Inferior parietal cortex (tissue), 1 donor: ENCODE measurements around the gene ARHGAP25.

Experiments used
- DNase-seq: peaks from one replicate; pipeline ENCODE4 v3.0.0-alpha.2; 2016; ENCODE audit errors: extremely low spot score

ARHGAP25 gene

GRCh38 chr2:68742626-68743415 is 8.2 kb downstream of the ARHGAP25 start:
- DNase-seq: no peak

- no peak for DNase-seq
Observed at GRCh38 chr2:68743531-68743930, 8.9 kb downstream of the ARHGAP25 start.

DNA sequence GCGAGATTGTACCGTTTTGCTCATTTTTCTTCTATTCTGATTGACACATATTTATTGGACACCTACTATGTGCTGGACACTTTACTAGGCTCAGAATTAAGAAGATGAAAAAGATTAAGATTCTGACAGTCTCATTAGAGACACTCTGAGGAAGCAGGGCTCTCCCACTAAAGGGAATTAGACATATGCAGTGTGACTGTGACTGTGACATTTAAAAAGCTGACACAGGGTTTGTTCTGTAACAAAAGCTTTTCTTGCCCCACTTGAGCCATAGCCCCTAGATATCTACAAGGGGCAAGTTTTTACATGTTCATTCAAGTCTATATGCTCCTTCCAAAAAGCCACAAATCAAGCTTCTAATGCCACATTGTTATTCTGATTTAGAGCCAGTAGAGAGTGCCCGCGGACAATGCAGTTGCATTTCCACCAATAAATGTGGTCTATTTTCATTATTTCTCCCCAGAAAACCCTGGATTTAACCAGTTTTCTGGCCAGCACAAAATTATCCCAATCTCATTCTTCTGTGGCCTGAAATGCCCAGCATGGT is 9.8 kb downstream of the ARHGAP25 start:
- no peak for DNase-seq

DNA sequence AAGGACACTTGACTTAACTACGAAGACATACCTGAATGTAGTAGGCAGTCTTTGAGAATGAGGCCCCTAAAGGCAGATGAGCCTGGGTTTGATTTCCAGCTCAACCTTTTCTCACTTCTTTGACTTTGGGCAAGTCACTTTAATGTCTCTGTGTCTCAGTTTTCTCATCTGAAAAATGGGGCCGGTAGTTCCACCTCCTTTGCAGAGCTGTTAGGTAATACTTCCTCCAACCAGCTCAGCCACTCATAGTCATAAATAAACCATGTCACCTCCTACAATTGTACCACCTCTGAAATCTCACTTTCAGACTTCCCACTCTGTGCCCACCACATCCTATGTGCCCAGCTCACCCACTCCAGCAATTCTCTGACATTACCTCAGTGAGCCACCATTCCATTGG is 10.4 kb downstream of the ARHGAP25 start:
- DNase-seq: no peak

DNA sequence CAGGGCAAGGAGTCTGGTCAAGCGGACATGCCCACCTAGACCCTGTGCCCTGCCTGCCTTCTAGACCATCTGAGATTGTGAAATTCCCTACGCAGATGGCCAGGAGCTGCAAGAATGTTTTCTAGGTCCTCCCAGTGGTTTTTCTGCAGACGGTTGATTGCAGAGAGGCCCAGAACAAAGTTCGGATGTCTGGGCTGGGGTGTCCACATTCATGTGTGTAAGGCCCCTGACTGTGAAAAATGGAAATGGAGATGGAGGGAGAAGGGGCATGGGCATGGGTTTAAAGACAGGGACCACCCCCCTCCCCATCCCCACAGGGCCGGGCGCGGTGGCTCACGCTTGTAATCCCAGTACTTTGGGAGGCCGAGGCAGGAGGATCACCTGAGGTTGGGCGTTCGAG is 11.8 kb downstream of the ARHGAP25 start:
- no peak for DNase-seq

DNA sequence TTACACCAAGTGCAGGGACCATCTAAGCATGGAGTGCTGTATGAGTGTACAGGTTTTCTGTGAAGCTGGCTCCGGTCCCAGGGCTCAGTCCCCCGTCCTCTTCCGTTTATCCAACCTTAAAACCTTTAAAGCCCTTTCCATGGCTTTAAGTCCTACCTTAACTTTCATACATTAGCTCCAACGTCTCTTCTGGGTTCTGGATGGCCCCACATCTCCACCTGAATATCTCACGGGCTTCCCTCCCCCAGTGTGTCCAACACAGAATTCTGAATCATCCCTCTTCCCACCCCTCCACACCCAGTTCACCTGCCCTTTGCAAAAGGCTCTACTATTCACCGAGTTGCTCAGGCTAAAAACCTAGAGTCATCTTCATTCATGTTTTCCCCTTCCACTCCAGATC is 12.8 kb downstream of the ARHGAP25 start:
- no peak for DNase-seq

DNA sequence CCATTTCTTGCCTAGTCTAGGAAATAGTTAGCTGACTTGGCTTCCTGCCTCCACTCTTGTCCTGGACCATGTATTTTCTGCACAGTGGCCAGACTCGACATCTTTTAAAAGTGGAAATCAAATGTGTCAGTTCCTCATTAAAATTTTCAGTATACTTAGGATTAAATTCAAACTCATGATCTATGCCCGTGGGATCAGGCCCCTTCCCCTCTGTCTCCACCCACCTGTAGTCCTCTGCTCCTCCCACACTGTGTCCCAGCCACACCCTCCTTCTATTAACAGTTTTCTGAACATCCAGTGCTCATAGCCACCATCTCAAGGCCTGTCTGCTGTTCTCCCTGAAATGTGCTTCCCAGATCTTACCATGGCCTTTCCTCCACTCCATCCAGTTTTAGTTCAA is 13.3 kb downstream of the ARHGAP25 start:
- DNase-seq: no peak

DNA sequence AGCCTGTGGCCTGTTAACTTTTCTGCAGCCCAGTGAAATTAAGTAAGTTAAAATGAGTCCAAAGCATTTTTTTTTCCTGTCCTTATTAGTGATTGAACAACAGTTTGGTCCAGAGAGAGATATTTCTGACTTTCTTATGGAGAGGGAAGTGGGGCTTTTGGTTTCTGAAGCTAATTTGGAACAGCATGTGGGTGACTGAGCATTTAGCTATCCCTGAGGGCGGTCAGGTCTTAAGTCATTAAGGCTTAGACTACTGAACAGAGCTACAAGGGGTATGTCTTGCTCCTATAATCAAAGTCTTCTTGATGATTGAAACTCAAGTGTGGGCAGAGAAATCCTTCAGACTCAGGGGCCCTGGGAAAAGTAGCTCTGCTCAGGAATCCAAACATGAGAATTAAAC is 14.0 kb downstream of the ARHGAP25 start:
- DNase-seq: no peak

DNA sequence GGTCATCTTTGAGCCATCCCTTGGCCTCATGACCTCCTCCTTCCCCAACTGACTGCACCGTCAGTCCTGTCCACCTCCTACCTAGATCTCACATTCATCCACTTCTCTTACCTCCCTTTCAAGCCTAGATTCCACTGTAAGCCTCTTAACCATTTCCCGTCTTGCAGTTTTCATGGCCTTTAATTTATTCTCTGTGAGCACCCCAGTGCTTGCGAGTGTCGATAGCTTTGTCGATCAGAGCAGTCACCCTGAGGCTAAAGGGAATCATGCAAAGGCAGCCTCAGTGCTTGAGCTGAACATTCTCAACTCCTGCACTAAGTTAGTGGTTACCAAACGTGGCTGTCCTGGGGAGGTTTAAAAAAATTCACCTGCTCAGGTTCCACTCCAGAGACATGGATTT is 14.7 kb downstream of the ARHGAP25 start:
- no peak for DNase-seq

DNA sequence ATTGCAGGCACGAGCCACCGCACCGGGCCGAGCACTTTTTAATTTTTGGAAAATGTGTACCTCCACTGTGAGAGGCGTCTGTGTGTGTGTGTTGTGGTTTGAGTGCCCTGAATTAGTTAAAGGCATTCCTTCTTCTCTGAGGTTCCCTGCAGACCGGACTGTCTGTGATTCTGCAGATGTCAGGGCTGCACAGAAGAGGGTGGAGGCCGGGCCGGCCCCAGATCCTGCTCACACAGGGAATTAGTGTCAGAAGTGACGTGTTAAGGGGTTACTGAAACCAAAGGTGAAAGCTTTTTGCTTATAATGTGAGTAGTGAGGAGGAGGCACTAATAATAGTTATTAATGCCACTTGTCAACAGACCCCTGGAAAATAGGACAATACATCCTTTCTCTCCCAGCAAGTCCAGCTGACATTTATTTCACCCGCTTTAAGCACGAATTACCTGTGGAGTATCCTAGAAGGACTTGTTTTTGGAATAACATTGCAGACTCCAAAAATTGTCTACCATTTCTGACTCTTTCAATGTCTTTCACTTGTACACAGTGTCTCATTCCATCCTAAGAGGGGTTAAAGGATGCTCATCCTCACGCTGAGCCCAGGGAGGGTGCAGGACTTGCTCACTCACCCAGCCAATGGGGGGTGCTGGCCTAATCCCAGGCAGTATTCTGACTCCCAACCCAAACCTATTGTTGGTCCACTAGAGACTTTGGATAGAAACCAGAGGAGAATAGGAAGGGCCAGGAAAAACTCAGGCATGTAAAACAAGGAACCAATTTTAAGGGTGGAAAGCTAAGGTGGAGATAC is 16.2 kb downstream of the ARHGAP25 start:
- no peak for DNase-seq

- peak; percentile 96 for DNase-seq
Observed at GRCh38 chr2:68751397-68752339, 17.1 kb downstream of the ARHGAP25 start.

DNA sequence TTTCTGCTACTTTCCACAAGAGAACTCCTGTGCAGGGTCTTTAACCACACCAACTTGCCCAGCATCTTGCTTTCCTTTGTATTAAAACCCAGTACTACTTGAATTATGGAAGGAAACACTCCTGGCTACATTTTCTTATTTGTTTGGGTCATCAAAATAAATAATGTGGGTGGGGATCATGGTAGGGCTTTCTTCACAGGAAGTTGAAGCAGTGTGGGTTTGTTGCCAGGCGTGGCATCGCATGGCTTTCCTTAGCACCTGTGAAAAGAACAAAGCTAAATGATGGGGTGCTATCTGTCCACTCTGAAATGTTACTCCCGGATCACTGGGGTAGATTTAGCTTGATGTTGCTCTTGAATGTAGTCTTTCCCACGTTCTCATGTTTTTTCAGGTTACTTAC is 18.7 kb downstream of the ARHGAP25 start:
- no peak for DNase-seq

DNA sequence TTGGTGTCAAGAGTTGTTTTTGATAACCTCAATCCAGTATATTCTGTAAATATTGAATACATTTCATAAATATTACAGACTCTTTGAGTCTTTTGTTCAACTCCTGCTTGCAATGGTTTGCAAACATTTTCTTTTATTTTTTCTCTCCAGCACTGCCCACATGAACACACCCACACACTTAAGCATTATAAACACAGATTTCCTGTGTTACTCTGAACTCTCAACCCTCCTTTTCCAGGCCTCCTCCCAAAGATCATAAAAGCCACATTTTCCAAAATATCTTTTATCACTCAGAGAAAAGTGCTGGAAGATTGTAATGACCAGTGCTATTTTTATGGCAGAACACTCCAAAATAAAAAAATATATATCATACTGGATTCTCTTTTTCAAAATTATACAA is 20.5 kb downstream of the ARHGAP25 start:
- no peak for DNase-seq

DNA sequence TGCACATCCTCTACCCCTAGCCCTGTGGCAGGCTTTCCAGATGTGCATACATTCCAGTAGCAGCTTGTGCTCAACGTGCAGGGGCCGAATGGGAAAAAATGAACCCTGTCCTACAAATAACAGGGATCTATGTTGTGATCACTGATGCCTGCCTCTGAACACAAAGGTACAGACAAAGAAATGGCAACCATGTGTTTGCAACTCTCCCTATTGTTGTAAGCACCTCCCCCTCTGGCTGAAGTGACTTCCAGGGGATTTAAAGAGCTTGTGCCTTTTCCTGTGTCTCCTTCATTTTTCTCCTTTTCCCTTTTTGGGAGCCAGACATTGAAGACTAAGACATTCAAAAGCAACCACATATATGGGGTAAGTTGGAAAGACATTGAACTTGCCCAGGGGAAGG is 21.6 kb downstream of the ARHGAP25 start:
- no peak for DNase-seq

GRCh38 chr2:68757081-68757480 is 22.5 kb downstream of the ARHGAP25 start:
- no peak for DNase-seq

GRCh38 chr2:68762100-68762499 is 27.5 kb downstream of the ARHGAP25 start:
- DNase-seq: no peak

DNA sequence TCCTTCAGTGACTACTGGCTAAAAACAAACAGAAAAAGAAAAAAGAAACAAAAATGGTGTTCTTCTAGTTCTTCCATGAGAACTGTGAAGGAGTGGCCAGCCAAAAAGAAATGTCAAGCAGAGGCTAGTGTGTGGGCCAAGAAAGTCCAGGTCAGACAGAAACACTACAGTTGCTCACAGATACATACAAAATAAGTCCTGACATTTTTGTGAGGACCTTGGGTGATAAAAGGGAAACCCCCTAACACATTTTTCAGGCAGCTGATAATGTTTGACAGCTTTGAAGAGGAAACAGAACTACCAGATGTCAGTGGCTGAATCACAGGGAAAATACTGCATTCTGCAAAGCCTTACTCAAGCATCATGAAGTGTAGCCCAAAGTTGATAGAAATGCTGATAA is 28.1 kb downstream of the ARHGAP25 start:
- DNase-seq: no peak

DNA sequence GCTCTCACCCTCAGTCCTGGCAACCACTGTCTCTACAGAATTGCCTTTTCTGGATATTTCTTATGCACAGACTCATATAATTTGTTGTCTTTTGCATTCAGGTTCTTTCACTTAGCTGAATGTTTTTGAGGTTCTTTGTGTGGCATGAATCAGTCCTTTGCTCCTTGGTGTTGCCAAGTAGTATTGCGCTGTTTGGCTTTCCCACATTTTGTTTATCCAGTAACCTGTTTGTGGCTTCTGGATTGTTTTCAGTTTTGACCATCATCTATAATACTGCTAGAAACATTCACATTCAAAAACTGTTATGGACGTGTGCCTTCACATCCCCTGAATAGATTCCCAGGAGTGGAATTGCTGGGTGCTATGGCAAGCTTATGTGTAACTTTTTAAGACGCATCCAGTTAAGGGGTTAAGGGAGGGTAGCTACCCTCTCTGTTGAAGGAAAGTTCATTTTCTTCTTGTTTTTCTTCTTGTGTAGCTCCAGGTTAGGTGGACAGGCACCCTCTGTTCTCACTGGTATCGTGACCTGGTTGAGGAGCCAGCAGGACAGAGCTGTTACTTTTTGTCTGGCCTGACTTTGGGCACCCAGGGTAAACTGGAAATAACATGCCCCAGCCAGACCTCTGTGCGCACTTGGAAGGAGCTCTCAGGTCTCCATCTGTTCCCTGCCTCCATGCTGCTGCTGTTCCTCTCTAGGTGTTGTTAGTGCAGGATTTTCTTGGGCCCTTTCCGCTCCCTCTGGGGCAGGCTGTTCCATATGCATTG is 29.6 kb downstream of the ARHGAP25 start:
- no peak for DNase-seq

GRCh38 chr2:68764806-68765311 is 30.2 kb downstream of the ARHGAP25 start:
- no peak for DNase-seq

DNA sequence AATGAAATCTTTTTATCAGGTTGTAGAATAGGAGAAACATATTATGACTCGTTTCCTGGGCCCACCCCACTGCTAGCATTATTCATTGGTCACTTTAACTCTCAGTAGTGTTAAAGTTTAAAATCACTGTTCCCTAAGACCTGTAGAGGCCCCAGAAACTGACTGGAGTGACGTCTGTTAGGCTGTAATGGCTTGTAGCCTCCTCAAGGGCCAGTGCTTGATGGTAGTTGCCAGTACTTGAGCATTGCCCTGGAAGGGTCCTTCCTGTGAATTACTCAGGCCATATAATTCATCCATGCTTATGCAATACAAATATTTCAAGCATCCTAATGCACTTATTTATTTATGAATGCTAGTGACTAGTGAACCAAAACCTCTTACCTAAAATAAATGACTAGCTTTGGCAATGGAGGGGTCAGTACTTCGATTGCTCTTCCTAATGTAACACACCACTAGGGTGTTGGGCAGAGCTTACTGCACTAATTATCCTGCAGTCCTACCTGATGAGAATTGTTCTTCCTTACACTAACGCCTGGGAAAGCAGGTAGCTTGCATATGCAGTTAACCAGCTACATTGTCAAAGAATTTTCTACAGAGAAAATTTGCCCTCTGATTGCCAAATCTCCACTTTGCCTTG is 31.2 kb downstream of the ARHGAP25 start:
- no peak for DNase-seq
